K562 (cell line): ENCODE data around the gene TRMT2A. TPM values are rescaled to one million over a fixed set of nuclear protein-coding genes. Genes with fewer than 3 reads are reported as not detected.

ENCODE experiments used
- BHLHE40 ChIP-seq: IDR thresholded peaks from 2 replicates; pipeline ENCODE4 v1.6.1; 2011; ENCODE audit warnings: low read length, improper control_type of control experiment
- E2F5 ChIP-seq: sonication (generic); formaldehyde crosslinking; IDR thresholded peaks from 2 replicates; pipeline ENCODE4 v1.8.0; 2022; ENCODE audit warnings: mild to moderate bottlenecking, missing genetic modification reagents
- FOSL1 ChIP-seq: fragments of 200-800 bp; sonication (Bioruptor generic); conservative IDR thresholded peaks from 2 replicates; pipeline ENCODE4 v1.6.1; 2016; ENCODE audit warnings: missing genetic modification characterization, missing compliant biosample characterization
- GTF3C2 ChIP-seq: IDR thresholded peaks from 3 replicates; pipeline ENCODE4 v1.6.1; 2011; ENCODE audit warnings: borderline replicate concordance, mild to moderate bottlenecking, moderate library complexity; ENCODE audit not compliant: insufficient read length; ENCODE audit errors: extremely low read depth
- MLLT1 ChIP-seq, 2 experiments: fragments of 450-650 bp; IDR thresholded peaks; 2 replicates each; pipeline ENCODE4 v1.6.1; 2016
- POLR2A ChIP-seq: fragments of 450-650 bp; conservative IDR thresholded peaks from 2 replicates; pipeline ENCODE4 v1.6.1; 2016
- POU5F1 ChIP-seq: fragments of 150-350 bp; IDR thresholded peaks from 2 replicates; pipeline ENCODE4 v1.6.1; 2014; ENCODE audit warnings: borderline replicate concordance, low read length, low read depth, mild to moderate bottlenecking; ENCODE audit not compliant: partially characterized antibody
- SIN3A ChIP-seq, 2 experiments: fragments of 150-350 bp in 1 of 2; IDR thresholded peaks; 2 replicates each; pipeline ENCODE4 v1.6.1; 2011 to 2016; ENCODE audit warnings: borderline replicate concordance in 2 of 2, low read depth in 2 of 2, low read length in 2 of 2, mild to moderate bottlenecking in 2 of 2, moderate library complexity in 2 of 2; ENCODE audit not compliant: control insufficient read depth in 1 of 2
- SUPT5H ChIP-seq: fragments of 450-650 bp; IDR thresholded peaks from 2 replicates; pipeline ENCODE4 v1.6.1; 2016
- ZNF318 ChIP-seq, 2 experiments: fragments of 450-650 bp; IDR thresholded peaks; 2 replicates each; pipeline ENCODE4 v1.6.1; 2016; ENCODE audit warnings: mild to moderate bottlenecking in 2 of 2, borderline replicate concordance in 1 of 2, low read depth in 1 of 2, moderate library complexity in 1 of 2
- ZNF408 ChIP-seq: fragments of 250-450 bp; sonication (Bioruptor Pico); IDR thresholded peaks from 2 replicates; pipeline ENCODE4 v1.4.0; 2020; ENCODE audit warnings: low read depth, mild to moderate bottlenecking, moderate library complexity
- polyA plus RNA-seq, 8 experiments: library from polyadenylated mRNA; depleted of rRNA in 4 of 8; stranded (reverse) in 5 of 8; unstranded in 3 of 8; fragments of >200 nt; fragmentation: Nextera tagmentation in 2 of 8; fragmentation: Illumina TruSeq in 1 of 8; extraction: Ambion mirVana in 2 of 8; extraction: Trizol in 1 of 8; gene quantifications; 2 replicates each; pipeline versions ENCODE4 v1.2.1 to v1.2.3, GENCODE V29; 2011 to 2014; ENCODE audit warnings: inconsistent platforms in 1 of 8, missing spikeins in 1 of 8
- total RNA-seq, 7 experiments: library from RNA; depleted of rRNA in 6 of 7; stranded (reverse); fragments of >200 nt in 6 of 7; fragmentation: Illumina TruSeq in 2 of 7; extraction: Trizol in 2 of 7; gene quantifications; 2 replicates each; pipeline versions ENCODE4 v1.2.1 to v1.2.3, GENCODE V29; 2011 to 2021; ENCODE audit warnings: low replicate concordance in 1 of 7

Gene TRMT2A
- total and polyA plus RNA-seq, 9 of the 15 experiments (the other 6 are each of a cell fraction or from before 2014, with no cell fraction given), result 1.6 to 265 (median 140) TPM

GRCh38 chr22:20102203-20102780, 14.7 kb downstream of the TRMT2A start (continued):
- no peak for TF ChIP-seq ZNF318 (IDR thresholded peaks at IDR 0.05; ENCODE audit: borderline replicate concordance in 1 of 2, low read depth in 1 of 2)
- TF ChIP-seq FOSL1, result no peak
- no peak; the same call in 1 of the 2 replicates for TF ChIP-seq BHLHE40
- TF ChIP-seq MLLT1 (IDR thresholded peaks at IDR 0.05), result no peak
- TF ChIP-seq SIN3A (IDR thresholded peaks at IDR 0.05; ENCODE audit: borderline replicate concordance in 2 of 2, control insufficient read depth in 1 of 2, low read depth in 2 of 2, low read length in 2 of 2), result 0 out of 4 replicates have a peak, but pooled peaks of 1 of the 2 experiments have one; percentile 36
- TF ChIP-seq SUPT5H, result 0 out of 2 replicates have a peak, but pooled peaks have one; percentile 24
- no peak for TF ChIP-seq ZNF408 (CRISPR knock-in tag)
- TF ChIP-seq POLR2A, result no peak
- 0 out of 2 replicates have a peak, but pooled peaks have one; percentile 27 for TF ChIP-seq E2F5 (CRISPR knock-in tag)
- TF ChIP-seq POU5F1, result no peak
- TF ChIP-seq GTF3C2, result no peak
